Stimulated activated CD4-positive, alpha-beta T cell treated with anti-CD3 and anti-CD28 coated beads, Interleukin-15, amount 100 ng/mL, for 48 hours (primary cell): ENCODE measurements around the gene ULK4.

Experiments used
- DNase-seq, 2 donors: peaks; one replicate each; pipeline ENCODE4 v3.0.0-alpha.2; 2020; ENCODE audit warnings: low read depth in 2 of 2

The ULK4 gene

DNA sequence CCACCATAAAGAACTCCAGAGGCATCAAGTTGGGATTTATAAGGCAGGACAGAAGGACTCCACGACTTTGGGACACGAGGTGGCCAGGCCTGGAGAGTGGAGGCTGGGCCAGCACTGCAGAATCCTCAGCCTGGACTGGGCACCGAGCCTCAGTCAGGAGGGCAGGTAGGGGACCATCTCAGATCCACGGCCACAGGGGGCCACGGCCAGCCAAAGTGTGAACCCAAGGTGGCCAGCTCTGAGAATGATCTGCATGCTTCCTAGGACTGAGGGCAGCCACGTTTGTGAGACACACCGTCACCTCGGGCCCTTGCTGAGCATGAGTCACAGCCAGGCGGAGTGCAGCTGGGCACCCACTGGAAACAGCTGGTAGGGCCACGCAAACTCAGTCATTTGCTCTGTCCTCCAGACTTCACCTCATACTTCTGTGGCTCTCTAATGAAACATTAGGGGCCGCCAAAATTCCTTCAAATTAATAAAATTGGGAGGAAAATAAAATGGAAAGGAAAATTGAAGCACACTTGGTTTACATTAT, 696.8 kb downstream of the ULK4 start:
- DNase-seq: no peak

DNA sequence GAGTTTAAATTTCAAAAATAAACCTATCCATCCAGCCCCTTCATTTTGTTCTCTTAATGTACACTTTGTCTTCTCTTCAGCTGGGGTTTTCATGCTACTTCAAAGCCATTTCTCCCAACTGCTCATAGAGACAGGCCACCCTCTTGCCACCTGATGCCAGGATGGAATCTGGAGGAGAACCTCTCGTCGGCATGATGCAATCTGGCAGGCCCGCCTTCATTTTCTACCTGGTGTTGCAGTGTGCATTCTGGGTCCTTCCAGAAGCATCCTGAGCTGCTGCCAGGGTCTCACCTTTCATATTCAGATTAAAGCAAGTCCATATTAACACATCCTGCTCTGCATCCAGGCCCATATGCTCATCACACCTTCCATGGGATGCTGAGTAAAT, 701.8 kb downstream of the ULK4 start:
- no peak for DNase-seq

DNA sequence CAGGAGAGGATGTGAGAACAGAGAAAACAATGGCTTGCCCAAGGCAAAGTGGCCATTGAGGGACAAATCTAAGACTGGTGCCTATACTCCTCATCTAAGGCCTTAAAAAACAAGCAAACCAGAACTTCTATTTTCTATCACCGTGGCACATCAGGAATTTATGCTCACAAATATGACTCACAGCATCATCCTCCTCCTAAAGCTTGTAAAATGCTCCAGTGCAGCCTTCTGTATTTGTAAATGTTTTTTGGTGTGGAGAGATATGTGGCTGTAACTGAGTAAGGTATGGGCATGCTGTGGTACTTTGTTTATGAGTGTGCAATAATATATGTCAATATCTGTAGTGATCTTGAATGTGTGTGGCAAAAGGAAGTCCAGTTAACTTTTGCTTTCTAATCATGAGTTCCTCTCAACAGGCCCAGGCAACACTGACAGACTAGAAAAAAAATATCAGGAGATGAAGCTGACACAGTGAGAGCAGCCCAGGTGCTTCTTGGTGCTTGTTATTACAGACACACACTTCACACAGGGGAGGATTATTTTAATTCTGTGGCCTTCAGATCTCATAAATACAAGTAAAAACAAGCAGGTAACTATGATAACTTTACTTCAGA, 702.3 kb downstream of the ULK4 start:
- DNase-seq: no peak

DNA sequence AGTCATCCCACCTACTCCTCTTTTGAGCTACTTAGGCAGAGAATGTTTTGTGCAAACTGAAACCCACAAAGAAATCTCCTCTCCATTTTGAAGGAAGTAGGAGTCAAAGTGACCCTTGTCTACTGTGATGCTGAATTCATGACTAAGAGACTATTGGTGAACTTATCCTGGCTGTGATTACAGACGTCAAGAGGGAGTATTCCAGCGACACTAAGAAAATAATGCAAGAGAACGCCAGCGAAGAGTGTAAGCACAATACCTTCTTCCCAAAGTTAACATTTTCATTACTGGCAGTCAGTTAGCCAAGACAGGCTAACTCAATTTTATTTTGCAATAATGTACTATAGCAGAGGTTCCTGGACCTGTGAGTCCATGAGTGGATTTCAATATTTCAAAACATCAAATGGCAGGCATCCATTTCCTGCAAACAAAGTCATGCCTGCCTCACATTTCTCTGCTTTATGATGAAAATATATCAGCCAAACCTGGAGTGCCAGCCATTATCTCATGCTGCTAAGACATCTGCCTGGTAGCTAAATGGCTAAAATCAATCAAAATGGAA, 703.6 kb downstream of the ULK4 start:
- no peak for DNase-seq

DNA sequence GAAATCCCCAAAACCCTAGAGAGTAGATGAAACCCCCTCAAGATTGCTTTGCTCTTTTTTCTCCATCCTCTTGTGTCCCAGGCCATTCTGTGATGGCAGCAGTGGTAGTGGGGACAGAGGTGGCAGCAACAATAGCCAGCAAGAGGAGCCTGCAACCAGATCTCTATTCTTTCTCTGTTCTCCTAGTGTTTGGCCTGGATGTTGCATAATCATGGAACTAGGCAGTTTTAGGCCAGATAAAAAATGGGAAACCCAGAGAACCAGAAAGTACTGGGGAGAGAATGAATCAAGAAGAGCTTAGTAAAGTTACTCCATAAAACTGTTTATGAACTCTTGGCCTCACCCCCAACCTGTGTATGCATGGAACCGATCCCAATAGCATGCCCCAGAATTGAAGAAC, 710.3 kb downstream of the ULK4 start:
- DNase-seq: no peak

DNA sequence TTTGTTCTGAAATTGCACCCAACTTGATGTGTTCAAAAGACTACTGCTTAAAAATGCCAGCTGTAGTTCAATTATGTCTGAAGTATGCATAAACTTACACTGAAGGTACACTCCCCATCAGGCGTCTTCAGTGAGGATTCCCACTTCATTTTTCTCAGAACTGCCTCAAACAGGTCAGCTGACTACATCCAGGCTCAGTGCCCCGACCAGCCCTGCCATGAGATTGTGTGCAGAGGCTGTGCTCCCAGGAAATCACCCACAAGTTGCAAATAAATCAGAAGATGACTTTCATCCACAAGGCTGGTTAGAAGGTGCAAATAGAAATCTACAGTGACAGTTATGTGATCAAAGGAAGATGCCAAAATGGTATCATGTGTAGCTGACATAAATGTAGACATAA, 711.1 kb downstream of the ULK4 start:
- no peak for DNase-seq

DNA sequence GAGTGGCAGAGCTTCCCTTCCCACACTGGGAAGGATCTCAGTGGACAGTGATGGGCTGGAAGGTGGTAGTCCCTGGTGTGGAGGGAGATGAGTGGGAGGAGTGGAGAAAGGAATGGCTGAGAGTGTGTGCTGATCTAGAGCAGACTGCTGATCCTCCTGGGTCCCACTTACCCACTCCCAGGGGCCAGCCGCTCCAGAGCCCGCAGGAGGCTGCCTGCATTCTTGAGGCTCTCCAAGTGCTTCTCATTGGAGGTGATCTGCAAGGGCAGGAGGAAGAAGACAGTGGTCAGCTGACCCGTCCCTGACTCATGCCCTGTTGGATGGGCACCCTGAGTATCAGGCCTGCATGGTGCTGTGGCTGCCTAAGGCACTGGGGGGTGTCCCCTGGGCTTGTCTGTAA, 712.6 kb downstream of the ULK4 start:
- no peak for DNase-seq

DNA sequence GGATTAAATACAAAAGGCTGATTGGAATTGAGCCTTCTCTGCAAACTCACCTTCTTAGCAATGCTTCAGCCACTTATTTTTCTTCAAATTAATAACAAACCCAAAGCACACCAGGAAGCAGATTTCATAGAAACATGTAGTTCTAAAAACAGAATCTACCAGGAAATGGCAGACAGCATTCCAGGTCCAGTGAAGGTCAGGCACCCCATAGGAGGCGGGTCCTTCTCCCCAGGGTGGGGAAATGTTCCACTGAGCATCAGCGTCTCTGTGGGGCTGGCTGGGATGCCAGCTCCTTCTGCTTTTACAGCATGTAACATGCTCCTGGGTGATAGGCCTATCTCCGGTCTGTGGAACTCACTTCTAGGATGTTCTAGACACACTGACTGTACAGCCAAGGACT, 713.4 kb downstream of the ULK4 start:
- no peak for DNase-seq

DNA sequence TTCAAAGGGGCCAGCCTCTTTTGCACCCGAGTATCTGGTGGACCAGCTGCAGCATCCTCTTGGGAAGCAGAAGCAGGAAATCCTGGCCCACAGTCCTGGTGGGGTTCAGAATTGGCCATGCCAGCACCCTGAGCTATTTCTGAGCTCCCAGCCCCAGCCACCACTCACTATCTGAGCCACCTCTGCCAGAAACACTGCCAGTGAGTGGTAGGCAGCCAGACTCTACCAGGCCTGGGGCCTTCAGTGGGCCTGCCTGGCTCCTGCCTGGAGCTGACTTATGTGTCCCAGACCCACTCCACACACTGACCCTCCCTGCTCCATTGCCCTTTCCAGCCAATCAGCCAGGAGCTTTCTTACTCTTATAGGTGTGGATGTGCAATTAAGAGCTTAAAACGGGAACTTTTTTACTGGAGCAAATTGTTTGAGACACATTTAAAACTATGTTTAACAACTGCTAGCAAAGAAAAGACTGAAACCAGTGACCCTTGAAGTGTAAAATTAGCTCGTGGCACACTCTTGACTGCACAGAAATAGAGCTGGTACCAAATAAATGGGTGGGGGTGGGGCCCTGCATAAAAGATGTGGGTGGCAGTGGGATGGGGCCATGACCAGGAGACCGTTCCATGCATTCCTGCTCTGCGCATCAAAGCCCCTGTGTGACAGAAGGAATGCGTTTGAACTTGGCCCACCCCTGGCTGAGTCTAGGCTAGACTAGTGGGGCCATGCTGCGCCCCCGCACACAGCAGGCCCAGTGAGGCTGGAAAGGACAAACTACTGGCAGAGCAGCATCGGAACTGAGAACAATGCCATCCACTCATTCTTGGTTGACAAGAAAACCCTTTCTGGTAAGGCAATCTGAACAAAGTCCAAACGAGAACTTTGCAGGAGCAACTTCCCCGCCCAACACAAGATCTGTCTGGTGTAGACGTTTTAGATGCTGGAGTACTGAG, 714.6 kb downstream of the ULK4 start:
- DNase-seq: no peak

DNA sequence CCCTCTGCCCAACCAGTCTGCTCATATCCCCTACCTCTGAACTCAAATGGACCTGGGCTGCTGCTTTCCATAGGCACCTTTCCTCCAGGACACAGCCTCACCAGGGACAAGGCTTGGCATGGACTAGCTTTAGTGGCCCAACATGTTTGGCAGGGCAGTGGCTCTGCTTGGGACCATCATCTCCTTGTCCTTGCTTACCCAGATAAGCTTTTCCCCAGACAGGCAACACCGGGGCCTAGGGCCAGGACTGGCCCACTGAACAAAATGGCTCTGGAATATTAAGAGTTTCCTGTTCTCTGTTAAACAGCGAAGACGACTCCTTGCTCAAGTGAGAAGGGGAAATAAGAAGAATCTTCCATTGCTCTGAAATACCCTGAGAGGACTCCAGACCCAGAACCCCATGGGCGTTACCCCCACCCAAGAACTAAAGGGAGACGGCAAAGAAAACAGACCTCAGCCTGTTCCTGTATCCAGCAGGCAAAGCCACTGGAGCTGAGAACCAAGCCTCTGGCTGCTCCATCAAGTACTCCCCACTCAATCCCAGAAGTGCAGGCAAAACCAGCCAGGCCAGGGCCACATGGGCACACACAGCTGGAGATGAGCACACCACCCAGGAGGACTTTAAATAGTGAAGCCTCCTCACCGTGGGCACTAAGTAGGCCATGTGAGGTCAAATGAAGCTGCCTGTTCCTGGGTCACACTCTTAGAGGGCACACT, 717.1 kb downstream of the ULK4 start:
- DNase-seq: no peak

DNA sequence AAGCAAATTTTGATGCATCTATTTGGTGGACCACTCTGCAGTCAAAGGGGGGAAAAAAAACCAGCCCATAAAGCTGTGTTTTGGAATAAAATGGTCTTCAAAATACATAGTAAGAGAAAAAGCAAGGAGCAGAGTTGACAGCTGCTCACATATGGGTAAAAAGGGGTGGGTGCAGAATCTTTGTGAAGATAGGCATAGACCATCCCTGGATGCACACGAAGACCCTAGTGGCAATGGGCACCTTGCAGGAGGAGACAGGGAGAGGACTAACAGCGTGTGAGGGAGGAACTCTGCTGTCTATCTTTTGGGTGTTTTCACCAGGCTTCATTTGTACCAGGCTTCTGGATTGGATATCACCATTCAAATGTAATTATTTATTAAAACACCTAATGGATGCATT, 718.7 kb downstream of the ULK4 start:
- no peak for DNase-seq

GRCh38 chr3:41241800-41242571, 719.9 kb downstream of the ULK4 start:
- no peak for DNase-seq

- no peak for DNase-seq
These were observed 720.7 kb downstream of the ULK4 start for GRCh38 chr3:41241161-41241560.

DNA sequence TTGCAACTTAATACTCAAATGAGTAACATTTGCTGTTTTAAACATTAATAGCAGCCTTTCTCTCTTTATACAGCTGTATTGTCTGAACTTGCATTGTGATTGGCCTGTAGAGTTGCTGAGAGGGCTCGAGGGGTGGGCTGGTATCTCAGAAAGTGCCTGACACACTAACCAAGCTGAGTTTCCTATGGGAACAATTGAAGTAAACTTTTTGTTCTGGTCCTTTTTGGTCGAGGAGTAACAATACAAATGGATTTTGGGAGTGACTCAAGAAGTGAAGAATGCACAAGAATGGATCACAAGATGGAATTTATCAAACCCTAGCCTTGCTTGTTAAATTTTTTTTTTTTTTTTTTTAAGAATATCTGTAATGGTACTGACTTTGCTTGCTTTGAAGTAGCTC, 722.3 kb downstream of the ULK4 start:
- no peak for DNase-seq

- DNase-seq: no peak
These were observed 724.0 kb downstream of the ULK4 start for GRCh38 chr3:41237907-41238306.

DNA sequence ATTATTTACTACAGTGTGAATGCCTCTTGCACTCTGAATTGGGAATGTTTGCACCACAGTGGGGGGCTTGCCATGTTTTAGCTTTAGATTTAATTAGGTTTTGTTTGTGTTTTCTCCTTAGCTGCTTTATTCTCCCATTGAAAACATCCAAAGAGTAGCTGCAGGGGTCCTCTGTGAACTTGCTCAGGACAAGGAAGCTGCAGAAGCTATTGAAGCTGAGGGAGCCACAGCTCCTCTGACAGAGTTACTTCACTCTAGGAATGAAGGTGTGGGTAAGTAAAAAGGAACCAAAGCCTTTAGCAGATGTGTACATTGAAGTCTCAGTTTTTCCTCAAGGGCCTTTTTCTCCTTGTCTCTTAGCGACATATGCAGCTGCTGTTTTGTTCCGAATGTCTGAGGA, 725.7 kb downstream of the ULK4 start:
- DNase-seq: no peak

GRCh38 chr3:41234823-41235721, 726.8 kb downstream of the ULK4 start:
- DNase-seq: no peak

- DNase-seq: no peak
These were observed 737.6 kb downstream of the ULK4 start for GRCh38 chr3:41224120-41224806.

DNA sequence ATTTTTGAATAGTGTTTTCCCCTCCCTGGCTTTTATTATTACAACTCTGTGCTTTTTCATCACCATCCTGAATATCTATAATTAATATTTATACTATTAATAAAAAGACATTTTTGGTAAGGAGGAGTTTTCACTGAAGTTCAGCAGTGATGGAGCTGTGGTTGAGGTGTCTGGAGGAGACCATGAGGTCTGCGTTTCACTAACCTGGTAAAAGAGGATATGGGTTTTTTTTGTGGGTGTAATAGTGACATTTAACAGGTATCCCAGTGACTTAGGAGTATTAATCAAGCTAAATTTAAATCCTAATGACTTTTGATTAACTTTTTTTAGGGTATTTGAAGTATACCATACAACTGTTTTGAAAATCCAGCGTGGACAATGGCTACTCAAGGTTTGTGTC, 738.2 kb downstream of the ULK4 start:
- DNase-seq: no peak

DNA sequence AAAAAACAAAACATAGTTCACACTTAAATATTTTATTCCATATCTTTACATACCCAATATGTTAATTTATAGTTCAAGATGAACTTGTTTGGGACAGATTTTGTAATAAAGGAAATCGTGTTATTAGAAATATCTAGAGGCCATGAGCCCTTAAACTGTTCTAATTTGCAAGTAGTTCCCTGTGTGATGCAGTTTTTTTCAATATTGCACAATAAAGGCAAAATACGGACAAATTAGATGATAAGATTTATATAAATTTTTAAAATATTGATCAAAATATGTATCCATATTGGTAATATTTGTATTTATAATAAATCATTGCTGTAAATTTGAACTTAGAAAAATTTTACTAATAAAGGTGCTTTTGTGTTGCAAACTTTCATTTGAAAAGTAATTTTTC, 738.8 kb downstream of the ULK4 start:
- no peak for DNase-seq
